Fibroblast of villous mesenchyme (primary cell): ENCODE data around the gene ANP32E. TPM values are rescaled to one million over a fixed set of nuclear protein-coding genes. Genes with fewer than 3 reads are reported as not detected.
"Not testable (repeated sequence)": the region's sequence is repeated elsewhere in the genome, so short reads cannot be mapped to it uniquely, and the experiment has no call there.

ENCODE experiments used
- DNase-seq: peaks from one replicate; pipeline ENCODE4 v3.0.0-alpha.2; 2010; ENCODE audit warnings: low read depth
- H3K4me3 ChIP-seq: 2 replicates; pipeline ENCODE4 v1.5.1; 2011; ENCODE audit warnings: low read depth, mild to moderate bottlenecking, low read length
- total RNA-seq: library from RNA; depleted of rRNA; stranded (reverse); fragments of >200 nt; gene quantifications from 2 replicates; pipeline ENCODE4 v1.2.3, GENCODE V29; 2012
- TF ChIP-seq, protein P1 (sequence below): IDR thresholded peaks from 2 replicates; pipeline ENCODE4 v1.5.1; 2012; ENCODE audit warnings: low read depth, mild to moderate bottlenecking, low read length; ENCODE audit not compliant: insufficient read depth

The ANP32E gene
- total RNA-seq, 1 donor: 30.7 TPM

DNA sequence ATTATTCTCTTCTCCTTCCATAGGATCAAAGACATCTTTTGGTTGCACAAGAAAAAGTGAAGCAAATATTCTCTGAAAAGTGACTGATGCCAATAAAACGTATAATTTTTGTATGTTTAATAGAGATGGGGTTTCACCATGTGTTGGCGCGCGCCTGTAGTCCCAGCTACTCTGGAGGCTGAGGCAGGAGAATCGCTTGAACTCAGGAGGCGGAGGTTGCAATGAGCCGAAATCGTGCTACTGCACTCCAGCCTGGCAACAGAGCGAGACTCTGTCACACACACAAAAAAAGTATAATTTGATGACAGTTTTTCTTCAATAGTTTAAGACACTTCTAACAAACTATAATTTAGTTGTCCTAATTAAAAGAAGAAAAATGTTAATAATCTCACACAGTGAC is 23.8 kb downstream of the ANP32E start:
- TF ChIP-seq, protein P1, sequence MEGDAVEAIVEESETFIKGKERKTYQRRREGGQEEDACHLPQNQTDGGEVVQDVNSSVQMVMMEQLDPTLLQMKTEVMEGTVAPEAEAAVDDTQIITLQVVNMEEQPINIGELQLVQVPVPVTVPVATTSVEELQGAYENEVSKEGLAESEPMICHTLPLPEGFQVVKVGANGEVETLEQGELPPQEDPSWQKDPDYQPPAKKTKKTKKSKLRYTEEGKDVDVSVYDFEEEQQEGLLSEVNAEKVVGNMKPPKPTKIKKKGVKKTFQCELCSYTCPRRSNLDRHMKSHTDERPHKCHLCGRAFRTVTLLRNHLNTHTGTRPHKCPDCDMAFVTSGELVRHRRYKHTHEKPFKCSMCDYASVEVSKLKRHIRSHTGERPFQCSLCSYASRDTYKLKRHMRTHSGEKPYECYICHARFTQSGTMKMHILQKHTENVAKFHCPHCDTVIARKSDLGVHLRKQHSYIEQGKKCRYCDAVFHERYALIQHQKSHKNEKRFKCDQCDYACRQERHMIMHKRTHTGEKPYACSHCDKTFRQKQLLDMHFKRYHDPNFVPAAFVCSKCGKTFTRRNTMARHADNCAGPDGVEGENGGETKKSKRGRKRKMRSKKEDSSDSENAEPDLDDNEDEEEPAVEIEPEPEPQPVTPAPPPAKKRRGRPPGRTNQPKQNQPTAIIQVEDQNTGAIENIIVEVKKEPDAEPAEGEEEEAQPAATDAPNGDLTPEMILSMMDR: no peak
- no peak overlapping the region for H3K4me3 ChIP-seq
- DNase-seq: no peak

DNA sequence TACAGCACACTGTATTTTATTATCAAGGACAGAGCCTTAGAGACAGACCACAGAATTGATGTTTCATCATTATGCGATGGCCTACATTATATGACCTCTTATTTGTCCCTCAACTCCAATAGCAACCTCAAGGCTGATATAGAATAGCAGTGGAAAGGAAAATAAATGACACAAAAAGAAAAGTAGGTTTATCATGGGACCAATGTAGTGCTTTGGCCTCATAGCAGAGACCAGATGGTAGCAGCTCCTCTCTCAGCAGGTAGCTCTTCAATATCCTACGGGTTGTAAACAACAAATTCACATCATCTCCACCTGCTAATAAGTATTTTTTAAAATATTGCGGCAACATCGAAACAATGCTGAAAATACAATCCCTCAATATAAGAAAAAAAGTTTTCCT is 25.2 kb downstream of the ANP32E start:
- no peak for DNase-seq
- TF ChIP-seq, protein P1: no peak

DNA sequence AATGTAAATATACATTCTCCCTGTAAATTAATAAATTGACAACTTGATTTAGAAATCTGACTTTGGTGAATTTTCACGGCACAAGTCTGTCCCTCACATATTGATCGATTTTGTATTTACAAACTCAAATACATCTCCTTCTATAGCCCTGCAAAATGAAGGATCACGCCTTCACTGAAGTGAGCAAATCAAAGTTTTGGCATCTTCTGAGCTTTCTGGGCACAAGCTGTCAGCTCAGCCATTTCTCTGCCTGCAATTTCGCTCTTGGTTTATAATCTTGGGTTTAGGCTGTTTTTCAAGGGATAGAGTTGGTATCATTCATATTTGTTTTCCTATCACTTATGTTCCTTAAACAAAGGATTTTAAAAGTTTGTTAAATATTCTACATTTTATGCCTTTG is 25.8 kb downstream of the ANP32E start:
- no peak for DNase-seq
- no peak overlapping the region for H3K4me3 ChIP-seq
- TF ChIP-seq, protein P1: no peak

More for the DNA sequence above, 25.2 kb downstream of the ANP32E start:
- no peak overlapping the region for H3K4me3 ChIP-seq

DNA sequence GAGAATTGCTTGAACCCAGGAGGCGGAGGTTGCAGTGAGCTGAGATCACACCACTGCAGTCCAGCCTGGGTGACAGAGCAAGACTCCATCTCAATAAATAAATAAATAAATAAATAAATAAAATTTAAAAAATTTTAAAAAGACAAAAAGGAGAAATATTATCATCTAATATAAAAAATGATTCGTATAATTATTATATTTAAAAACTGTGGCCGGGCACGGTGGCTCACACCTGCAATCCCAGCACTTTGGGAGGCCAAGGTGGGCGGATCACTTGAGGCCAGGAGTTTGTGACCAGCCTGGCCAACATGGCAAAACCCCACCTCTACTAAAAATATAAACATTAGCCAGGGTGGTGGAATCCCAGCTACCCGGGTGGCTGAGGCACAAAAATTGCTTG is 27.5 kb downstream of the ANP32E start:
- not testable (repeated sequence) for DNase-seq

DNA sequence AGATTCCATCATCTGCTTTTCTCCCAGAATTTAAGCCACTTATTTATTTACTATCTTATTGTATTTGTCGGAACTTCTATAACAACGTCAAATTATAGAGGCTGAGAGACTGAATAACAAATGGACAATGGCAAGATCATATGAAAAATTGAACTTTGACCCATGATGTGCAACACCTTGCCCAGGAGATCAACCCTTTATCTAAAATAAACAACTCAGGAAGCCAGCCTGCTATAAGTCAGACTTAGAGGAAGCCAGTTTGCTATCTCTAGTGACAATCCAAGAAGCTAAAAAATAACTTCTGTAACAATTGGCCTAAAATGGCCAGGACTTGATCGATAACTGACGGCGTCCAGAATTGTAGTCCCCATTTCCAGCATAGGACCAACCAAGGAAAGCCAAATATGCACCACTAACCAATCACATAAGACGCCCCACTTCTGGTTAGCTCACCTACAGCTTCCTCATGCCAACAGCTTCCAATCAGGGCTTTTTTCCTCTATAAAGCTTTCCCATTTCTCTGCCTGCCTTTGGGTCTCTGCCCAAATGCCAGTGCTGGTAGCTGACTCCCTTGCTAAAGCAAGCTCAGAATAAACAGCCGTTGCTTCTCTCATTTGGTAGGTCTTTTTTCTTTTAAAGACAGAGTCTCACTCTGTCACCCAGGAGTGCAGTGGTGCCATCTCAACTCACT is 28.5 kb downstream of the ANP32E start:
- DNase-seq: no peak
- H3K4me3 ChIP-seq: no peak overlapping the region

More for the DNA sequence above, 27.5 kb downstream of the ANP32E start:
- H3K4me3 ChIP-seq: not testable (repeated sequence)

DNA sequence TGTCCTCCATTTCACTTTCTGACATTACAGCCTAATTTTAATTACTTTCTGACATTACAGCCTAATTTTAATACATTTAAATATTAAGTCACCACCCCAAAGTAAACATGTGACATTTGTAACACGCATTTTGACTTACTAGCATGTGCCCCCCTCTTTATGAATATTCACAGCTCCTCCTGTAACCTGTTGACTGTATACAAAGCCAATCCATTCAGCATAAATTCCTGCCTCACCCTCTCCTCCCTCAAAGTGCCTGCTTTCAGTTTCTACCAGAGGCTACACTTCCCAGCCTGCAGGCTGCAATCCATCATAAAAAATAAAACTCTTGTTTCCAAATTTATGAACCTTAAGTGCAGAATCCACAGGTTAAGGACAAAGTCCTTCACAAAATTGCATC is 39.5 kb downstream of the ANP32E start:
- TF ChIP-seq, protein P1: no peak
- no peak overlapping the region for H3K4me3 ChIP-seq
- DNase-seq: no peak

More for the DNA sequence above, 28.5 kb downstream of the ANP32E start:
- TF ChIP-seq, protein P1: no peak

DNA sequence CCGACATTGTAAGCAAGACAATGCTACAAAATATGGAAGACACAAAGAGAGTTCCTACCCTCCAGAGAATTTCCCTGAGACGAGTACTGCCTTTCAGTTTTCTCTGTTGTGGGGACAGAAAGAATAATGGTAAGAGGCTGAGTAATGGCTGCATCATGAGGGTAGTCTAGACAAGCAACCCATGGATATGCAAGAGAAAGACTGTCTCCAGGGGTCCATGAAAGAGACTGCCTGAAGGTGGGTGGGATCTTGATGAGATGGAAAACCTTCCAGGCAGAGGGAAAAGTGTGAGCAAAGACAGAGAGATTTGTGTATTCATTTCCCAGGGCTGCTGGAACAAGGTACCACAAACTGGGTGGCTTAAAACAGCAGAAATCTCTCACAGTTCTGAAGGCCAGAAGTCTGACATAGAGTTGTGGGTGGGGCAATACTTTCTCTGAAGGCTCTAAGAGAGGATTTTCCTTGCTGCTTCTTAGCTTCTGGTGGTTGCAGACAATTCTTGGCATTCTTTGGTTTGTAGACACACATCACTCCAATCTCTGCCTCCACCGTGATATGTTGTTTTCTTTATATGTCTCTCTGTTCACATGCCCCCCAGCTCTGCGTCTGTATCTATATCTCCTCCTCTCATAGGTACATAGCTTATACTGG is 41.4 kb downstream of the ANP32E start:
- TF ChIP-seq, protein P1: no peak
- H3K4me3 ChIP-seq: no peak overlapping the region
- peak; percentile 21 for DNase-seq
